HG03064 (cell line): Measurements from ENCODE around the gene RAB40C.

Experiments
- ATAC-seq: cut with Tn5 transposase; IDR thresholded peaks from one replicate; pipeline ENCODE4 v1.9.1; 2021; ENCODE audit warnings: low read depth; ENCODE audit not compliant: unreplicated experiment

The RAB40C gene

GRCh38 chr16:572865-573650 is 16.8 kb upstream of the RAB40C start:
- no peak for ATAC-seq

- ATAC-seq = no peak
Measured at GRCh38 chr16:574021-574760, 15.7 kb upstream of the RAB40C start.

- ATAC-seq = no peak
Measured at GRCh38 chr16:575354-576196, 14.3 kb upstream of the RAB40C start.

GRCh38 chr16:576197-576822 is 13.6 kb upstream of the RAB40C start:
- no peak for ATAC-seq

- no peak for ATAC-seq
Measured at GRCh38 chr16:576823-577201, 13.1 kb upstream of the RAB40C start.

- no peak for ATAC-seq
Measured at GRCh38 chr16:577796-578195, 12.1 kb upstream of the RAB40C start.

GRCh38 chr16:578232-578869 is 11.5 kb upstream of the RAB40C start:
- no peak for ATAC-seq

- no peak for ATAC-seq
Measured at GRCh38 chr16:578870-579405, 10.9 kb upstream of the RAB40C start.

GRCh38 chr16:580141-580945 is 9.5 kb upstream of the RAB40C start:
- ATAC-seq = no peak

- ATAC-seq = no peak
Measured at GRCh38 chr16:580946-581498, 8.8 kb upstream of the RAB40C start.

GRCh38 chr16:582218-582613 is 7.7 kb upstream of the RAB40C start:
- no peak for ATAC-seq

- no peak for ATAC-seq
Measured at GRCh38 chr16:582614-583331, 7.1 kb upstream of the RAB40C start.

- no peak for ATAC-seq
Measured at GRCh38 chr16:583470-583814, 6.4 kb upstream of the RAB40C start.

GRCh38 chr16:583815-584591 is 5.9 kb upstream of the RAB40C start:
- ATAC-seq = no peak

- no peak for ATAC-seq
Measured at GRCh38 chr16:585351-585750, 4.5 kb upstream of the RAB40C start.

- ATAC-seq = no peak
Measured at GRCh38 chr16:586047-586644, 3.7 kb upstream of the RAB40C start.
